DOHH2 (cell line): ENCODE results near the gene HRC.
"Not testable (repeated sequence)": the region's sequence is repeated elsewhere in the genome, so short reads cannot be mapped to it uniquely, and the experiment has no call there.

Experiments
- H3F3A ChIP-seq: fragments of 200-600 bp; sonication (generic), shearing (Covaris generic); 2 replicates; pipeline ENCODE4 v1.6.0; 2016; ENCODE audit warnings: antibody characterized with exemption, mild to moderate bottlenecking; ENCODE audit not compliant: control insufficient read depth, insufficient read depth
- H3K27ac ChIP-seq: fragments of 200-600 bp; sonication (generic); 2 replicates; pipeline ENCODE4 v1.5.1; 2014; ENCODE audit warnings: low read depth, mild to moderate bottlenecking, low read length, moderate library complexity
- H3K27me3 ChIP-seq: fragments of 200-600 bp; sonication (generic); 2 replicates; pipeline ENCODE4 v1.6.1; 2014; ENCODE audit warnings: mild to moderate bottlenecking, low read length, mixed read lengths; ENCODE audit not compliant: control insufficient read depth
- H3K36me3 ChIP-seq: fragments of 200-600 bp; sonication (generic); 2 replicates; pipeline ENCODE4 v1.6.1; 2014; ENCODE audit warnings: mild to moderate bottlenecking, low read length, moderate library complexity, mixed read lengths; ENCODE audit not compliant: control insufficient read depth
- H3K4me1 ChIP-seq: fragments of 200-600 bp; sonication (generic); 2 replicates; pipeline ENCODE4 v1.6.1; 2014; ENCODE audit warnings: mild to moderate bottlenecking, low read length, mixed read lengths; ENCODE audit not compliant: control insufficient read depth
- H3K4me2 ChIP-seq: fragments of 200-600 bp; sonication (generic); 2 replicates; pipeline ENCODE4 v1.6.0; 2014; ENCODE audit warnings: mild to moderate bottlenecking, low read length, moderate library complexity
- H3K4me3 ChIP-seq: fragments of 200-600 bp; sonication (generic); 2 replicates; pipeline ENCODE4 v1.5.1; 2014; ENCODE audit warnings: mild to moderate bottlenecking, low read length, mixed read lengths
- H3K79me2 ChIP-seq: fragments of 200-600 bp; sonication (generic); 2 replicates; pipeline ENCODE4 v1.6.1; 2014; ENCODE audit warnings: mild to moderate bottlenecking, low read length, mixed read lengths; ENCODE audit not compliant: control insufficient read depth
- H3K9me2 ChIP-seq: fragments of 200-600 bp; sonication (generic); replicated peaks from 2 replicates; pipeline ENCODE4 v1.6.1; 2014; ENCODE audit warnings: mild to moderate bottlenecking, low read length, mixed read lengths; ENCODE audit not compliant: control insufficient read depth
- H3K9me3 ChIP-seq: fragments of 200-600 bp; sonication (generic); 2 replicates; pipeline ENCODE4 v1.6.1; 2014; ENCODE audit warnings: antibody characterized with exemption, low read length, mixed read lengths; ENCODE audit not compliant: control insufficient read depth, insufficient read depth
- H4K20me1 ChIP-seq: fragments of 200-600 bp; sonication (generic); 2 replicates; pipeline ENCODE4 v1.6.0; 2014; ENCODE audit warnings: low read depth, mild to moderate bottlenecking, antibody characterized with exemption, low read length, moderate library complexity; ENCODE audit not compliant: control insufficient read depth, insufficient read depth
- EZH2phosphoT487 ChIP-seq: fragments of 200-600 bp; sonication (generic); IDR thresholded peaks from 2 replicates; pipeline ENCODE4 v1.6.1; 2017; ENCODE audit warnings: borderline replicate concordance, mild to moderate bottlenecking, antibody characterized with exemption, low read length, moderate library complexity, mixed read lengths
- TF ChIP-seq, protein P1 (sequence below): fragments of 200-600 bp; sonication (generic); IDR thresholded peaks from one replicate; pipeline ENCODE4 v1.5.1; 2014; ENCODE audit warnings: antibody characterized with exemption, mild to moderate bottlenecking, low read depth, low read length; ENCODE audit not compliant: poor library complexity, severe bottlenecking

Gene HRC

DNA sequence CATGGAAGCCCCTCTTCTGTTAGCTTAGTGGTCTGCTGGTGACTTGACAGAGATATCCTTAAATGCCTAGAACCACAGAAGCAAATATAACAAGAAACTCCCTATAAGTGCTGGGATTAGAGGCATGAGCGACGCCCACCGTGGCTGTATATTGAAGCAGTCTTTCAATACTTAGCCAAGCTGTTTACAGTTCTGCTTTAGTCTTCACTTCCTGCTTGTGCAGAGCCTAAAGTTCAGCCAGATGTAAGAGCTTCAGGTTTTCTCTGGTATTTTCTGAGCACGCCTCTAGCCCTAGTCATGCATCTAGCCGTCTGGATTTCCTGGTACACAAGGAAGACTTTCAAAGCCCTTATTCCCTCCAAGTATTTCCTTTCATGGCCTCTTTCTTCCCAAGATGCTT is 30.9 kb upstream of the HRC start:
- Histone ChIP-seq H3K79me2 (no peaks in the 10 kb centered on the region), H3K27me3 (no peaks in the 10 kb centered on the region), H3K9me3 (no peaks in the 10 kb centered on the region), H3K4me3 (no peak overlapping the region), H3K27ac (no peak overlapping the region), H3K36me3 (no peaks in the 10 kb centered on the region), H3K4me1 (peaks cover 11% of the 10 kb centered on the region), H3K4me2 (no peak overlapping the region), H4K20me1 (no peaks in the 10 kb centered on the region), H3K9me2 (no peaks in the 10 kb centered on the region), H3F3A (no peaks in the 10 kb centered on the region)
- TF ChIP-seq EZH2phosphoT487 = no peak
- TF ChIP-seq, protein P1, sequence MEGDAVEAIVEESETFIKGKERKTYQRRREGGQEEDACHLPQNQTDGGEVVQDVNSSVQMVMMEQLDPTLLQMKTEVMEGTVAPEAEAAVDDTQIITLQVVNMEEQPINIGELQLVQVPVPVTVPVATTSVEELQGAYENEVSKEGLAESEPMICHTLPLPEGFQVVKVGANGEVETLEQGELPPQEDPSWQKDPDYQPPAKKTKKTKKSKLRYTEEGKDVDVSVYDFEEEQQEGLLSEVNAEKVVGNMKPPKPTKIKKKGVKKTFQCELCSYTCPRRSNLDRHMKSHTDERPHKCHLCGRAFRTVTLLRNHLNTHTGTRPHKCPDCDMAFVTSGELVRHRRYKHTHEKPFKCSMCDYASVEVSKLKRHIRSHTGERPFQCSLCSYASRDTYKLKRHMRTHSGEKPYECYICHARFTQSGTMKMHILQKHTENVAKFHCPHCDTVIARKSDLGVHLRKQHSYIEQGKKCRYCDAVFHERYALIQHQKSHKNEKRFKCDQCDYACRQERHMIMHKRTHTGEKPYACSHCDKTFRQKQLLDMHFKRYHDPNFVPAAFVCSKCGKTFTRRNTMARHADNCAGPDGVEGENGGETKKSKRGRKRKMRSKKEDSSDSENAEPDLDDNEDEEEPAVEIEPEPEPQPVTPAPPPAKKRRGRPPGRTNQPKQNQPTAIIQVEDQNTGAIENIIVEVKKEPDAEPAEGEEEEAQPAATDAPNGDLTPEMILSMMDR = no peak

DNA sequence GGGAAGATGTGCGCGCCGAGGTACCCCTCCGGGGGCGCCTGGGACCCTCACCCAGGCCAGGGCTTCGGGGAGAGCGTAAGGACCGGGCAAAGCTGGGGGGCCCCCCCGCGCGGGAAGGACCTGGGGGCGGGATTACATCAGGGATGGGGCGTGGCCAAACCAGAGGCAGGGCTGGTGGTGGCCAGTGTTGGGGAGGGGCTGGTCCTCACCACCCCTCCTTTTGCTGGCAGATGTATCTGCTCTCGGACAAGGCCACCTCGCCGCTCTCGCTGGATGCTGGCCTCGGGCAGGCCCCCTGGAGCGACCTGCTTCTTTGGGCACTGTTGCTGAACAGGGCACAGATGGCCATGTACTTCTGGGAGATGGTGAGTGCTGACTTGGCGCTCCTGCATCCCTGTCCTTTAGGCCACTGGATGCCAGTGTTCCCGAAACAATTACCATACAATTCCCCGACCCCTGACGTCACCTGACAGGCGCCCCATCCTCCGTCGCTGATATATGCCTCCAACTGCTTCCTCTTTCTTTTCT is 27.7 kb upstream of the HRC start:
- no peaks in the 10 kb centered on the region for H3K36me3 ChIP-seq
- H3K27me3 ChIP-seq = no peaks in the 10 kb centered on the region
- H3K9me3 ChIP-seq = no peaks in the 10 kb centered on the region
- H3F3A ChIP-seq = no peaks in the 10 kb centered on the region
- H4K20me1 ChIP-seq = no peaks in the 10 kb centered on the region
- no peak overlapping the region for H3K27ac ChIP-seq
- no peaks in the 10 kb centered on the region for H3K4me1 ChIP-seq
- no peak for TF ChIP-seq EZH2phosphoT487
- TF ChIP-seq, protein P1 = no peak
- H3K79me2 ChIP-seq = no peaks in the 10 kb centered on the region
- no peak overlapping the region for H3K4me2 ChIP-seq
- no peaks in the 10 kb centered on the region for H3K9me2 ChIP-seq
- no peak overlapping the region for H3K4me3 ChIP-seq

DNA sequence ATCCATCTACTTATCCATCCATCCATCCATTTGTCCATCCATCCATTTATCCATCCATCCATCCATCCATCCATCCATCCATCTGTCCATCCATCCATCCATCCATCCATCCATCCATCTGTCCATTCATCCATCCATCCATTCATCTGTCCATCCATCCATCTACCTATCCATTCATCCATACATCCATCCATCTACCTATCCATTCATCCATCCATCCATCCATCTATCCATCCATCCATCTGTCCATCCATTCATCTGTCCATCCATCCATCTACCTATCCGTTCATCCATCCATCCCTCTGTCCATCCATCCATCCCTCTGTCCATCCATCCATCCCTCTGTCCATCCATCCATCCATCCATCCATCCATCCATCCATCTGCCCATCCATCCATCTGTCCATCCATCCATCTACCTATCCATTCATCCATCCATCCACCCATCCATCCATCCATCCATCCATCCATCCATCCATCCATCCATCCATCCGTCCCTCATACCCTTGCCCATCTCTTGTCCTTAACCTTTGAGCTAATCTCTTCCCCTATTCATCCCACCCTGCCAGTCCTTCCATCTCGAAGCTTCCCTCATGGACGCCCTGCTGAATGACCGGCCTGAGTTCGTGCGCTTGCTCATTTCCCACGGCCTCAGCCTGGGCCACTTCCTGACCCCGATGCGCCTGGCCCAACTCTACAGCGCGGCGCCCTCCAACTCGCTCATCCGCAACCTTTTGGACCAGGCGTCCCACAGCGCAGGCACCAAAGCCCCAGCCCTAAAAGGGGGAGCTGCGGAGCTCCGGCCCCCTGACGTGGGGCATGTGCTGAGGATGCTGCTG is 27.0 kb upstream of the HRC start:
- not testable (repeated sequence) for H3K27me3 ChIP-seq, H3K9me3 ChIP-seq, H3K4me3 ChIP-seq, H3K4me1 ChIP-seq, H3K27ac ChIP-seq, H3K4me2 ChIP-seq, H3K9me2 ChIP-seq, H3K36me3 ChIP-seq, H3K79me2 ChIP-seq, H4K20me1 ChIP-seq, H3F3A ChIP-seq

DNA sequence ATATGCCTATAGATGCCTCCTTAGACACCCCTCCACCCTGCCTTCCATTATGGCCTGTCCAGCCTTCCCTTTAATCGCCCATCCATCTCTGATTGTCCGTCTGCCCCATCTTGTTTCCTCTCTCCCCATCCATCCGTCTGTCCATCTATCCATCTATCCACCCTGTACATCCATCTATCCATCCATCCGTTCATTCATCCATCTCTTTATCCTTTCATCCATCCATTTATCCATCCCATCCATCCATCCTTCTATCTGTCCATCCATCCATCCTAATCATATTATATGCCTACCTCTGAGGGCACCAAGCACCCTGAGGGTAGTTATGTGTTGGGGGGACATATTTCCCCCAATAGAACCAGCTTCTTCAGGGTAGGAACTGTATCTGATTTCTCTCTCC is 25.5 kb upstream of the HRC start:
- no peaks in the 10 kb centered on the region for H3F3A ChIP-seq
- no peaks in the 10 kb centered on the region for H3K36me3 ChIP-seq
- H3K4me3 ChIP-seq = no peak overlapping the region
- peaks cover 3% of the 10 kb centered on the region; the same call in 1 of the 2 replicates for H3K4me1 ChIP-seq
- H3K4me2 ChIP-seq = no peak overlapping the region
- TF ChIP-seq, protein P1 = no peak
- TF ChIP-seq EZH2phosphoT487 = no peak
- no peaks in the 10 kb centered on the region for H3K9me2 ChIP-seq
- no peaks in the 10 kb centered on the region for H3K79me2 ChIP-seq
- H3K9me3 ChIP-seq = no peaks in the 10 kb centered on the region
- no peaks in the 10 kb centered on the region for H3K27me3 ChIP-seq
- no peak overlapping the region for H3K27ac ChIP-seq
- H4K20me1 ChIP-seq = no peaks in the 10 kb centered on the region
